NCI-H2227 (cell line): ENCODE measurements around the gene CMPK1.
"Not testable (repeated sequence)": the region's sequence is repeated elsewhere in the genome, so short reads cannot be mapped to it uniquely, and the experiment has no call there.

Experiments
- DNase-seq: peaks from one replicate; lab custom pipeline; 2025; ENCODE audit not compliant: unreplicated experiment; lab: John Stamatoyannopoulos, UW

CMPK1 gene, protein sequence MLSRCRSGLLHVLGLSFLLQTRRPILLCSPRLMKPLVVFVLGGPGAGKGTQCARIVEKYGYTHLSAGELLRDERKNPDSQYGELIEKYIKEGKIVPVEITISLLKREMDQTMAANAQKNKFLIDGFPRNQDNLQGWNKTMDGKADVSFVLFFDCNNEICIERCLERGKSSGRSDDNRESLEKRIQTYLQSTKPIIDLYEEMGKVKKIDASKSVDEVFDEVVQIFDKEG

GRCh38 chr1:47333578-47333921, at the start of gene CMPK1:
TSS of gene CMPK1 (plus strand) at chr1:47333790. CDS start at chr1:47333946, 156 bp downstream.
- DNase-seq: peak; percentile 93

GRCh38 chr1:47288116-47288515, 45.5 kb upstream of the CMPK1 start:
- not testable (repeated sequence) for DNase-seq

DNA sequence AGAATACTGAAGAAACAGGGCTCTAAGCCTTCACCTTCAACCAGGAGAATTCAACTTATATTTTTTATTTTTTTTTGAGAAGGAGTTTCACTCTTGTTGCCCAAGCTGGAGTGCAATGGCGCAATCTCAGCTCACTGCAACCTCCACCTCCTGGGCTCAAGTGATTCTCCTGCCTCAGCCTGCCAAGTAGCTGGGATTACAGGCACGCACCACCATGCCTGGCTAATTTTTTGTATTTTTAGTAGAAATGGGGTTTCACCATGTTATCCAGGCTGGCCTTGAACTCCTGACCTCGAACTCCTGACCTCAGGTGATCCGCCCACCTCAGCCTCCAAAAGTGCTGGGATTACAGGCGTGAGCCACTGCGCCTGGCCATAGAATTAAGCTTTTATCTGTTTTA, 38.7 kb upstream of the CMPK1 start:
- DNase-seq: not testable (repeated sequence)

DNA sequence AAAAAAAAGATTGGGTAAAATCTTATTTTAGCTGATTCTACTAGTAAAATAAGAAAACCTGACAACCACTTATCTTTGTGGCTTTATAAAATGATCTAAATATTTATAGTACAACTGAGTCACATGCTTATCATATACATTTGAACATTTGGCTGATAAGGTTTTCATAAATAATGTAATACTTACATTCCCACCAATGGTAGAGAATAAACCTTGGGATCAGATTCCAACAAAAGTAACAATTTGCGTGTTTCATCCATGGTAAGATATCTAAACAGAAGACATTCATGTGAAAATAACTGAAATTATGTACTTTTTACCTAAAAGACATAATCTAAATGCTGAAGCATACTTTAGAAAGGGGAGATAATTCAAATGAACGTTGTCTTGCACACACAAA, 38.0 kb upstream of the CMPK1 start:
- DNase-seq: no peak

DNA sequence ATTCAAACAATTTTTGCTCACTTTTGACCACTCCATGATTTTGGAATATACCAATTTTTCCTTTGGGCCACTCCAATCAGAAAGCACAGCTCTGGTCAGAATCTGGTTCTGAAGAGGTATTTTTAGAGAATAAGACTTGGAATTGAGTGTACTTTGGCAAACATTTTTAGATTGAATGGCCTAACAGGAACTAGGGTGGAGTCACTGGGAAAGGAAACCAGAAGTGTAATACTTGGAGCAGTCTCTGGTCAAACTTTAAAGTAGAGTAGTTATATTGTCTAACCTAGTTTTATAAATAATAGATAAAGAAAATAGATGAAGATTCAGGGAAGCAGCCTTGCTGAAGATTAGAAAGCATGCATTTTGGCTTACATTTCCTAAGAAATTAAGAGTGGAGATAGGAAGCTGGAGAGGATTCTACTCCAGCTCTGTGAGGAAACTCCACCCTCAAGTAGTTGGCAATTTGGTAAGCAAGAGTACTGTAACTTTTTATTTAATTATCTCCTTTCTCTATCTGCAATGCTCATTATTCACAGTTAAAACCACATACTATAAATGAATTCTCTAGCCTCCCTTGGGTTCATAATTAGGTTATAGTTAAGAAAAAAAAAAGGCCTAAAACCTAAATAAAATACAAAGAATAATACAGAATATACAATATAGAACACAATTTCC, 35.4 kb upstream of the CMPK1 start:
- no peak for DNase-seq

DNA sequence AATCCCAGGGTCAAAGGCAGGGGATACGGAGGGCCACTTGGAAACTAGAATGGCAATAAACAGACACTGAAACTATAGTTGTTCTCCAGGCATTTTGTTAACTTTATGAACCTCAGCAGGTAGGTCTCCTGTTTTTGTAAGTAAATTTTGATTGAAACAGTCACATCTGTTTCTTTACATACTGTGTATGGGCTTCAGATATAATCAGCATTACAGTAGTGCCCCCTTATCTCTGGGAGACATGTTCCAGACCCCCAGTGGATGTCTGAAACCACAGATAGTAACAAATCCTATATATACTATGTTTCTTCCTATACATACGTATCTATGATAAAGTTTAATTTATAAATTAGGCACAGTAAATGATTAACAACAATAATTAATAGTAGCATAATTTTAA, 31.1 kb upstream of the CMPK1 start:
- DNase-seq: no peak

DNA sequence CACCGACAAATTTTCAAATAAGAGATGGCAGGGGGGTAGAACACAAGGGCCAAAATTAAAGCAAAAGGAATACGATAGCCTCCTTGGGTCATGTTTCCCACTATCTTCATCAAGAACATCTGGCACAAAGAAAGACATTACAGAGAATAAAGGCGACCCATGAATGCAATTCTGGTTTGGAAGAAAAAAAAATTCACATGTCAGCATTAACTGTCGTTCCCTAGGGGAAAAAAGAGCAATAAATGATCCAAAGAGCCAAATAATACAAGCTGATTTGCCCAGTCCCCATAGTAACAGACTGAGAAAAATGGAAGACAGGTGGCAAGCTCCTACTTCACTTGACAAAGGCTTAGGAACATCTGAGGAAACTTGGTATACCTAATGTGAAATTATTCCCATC, 24.2 kb upstream of the CMPK1 start:
- DNase-seq: no peak

- DNase-seq: peak; percentile 99
These were observed 19.5 kb upstream of the CMPK1 start, which contains the start of gene STIL for GRCh38 chr1:47313915-47314664. TSS of gene STIL (minus strand) at chr1:47314147. CDS start at chr1:47310319, 3,828 bp downstream.

DNA sequence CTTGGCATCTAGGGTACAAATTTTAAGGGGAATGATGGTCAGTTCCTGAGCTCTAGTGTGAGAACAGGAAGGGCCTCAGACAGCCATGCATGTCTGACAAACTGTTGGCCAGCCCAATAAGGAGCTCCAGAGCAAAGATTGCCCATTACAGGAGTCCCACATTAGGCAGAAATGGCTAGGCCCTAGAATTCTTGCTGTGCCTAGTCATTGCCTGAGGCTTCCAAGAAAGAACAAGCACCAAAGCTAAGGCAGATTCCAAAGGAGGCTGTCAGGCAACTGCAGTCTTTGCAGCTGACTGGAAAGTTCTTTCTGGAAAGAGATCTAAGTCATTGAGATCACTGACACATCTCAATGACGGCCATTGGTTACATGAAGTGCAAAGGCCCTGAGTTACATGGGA, 15.7 kb upstream of the CMPK1 start:
- DNase-seq: no peak

DNA sequence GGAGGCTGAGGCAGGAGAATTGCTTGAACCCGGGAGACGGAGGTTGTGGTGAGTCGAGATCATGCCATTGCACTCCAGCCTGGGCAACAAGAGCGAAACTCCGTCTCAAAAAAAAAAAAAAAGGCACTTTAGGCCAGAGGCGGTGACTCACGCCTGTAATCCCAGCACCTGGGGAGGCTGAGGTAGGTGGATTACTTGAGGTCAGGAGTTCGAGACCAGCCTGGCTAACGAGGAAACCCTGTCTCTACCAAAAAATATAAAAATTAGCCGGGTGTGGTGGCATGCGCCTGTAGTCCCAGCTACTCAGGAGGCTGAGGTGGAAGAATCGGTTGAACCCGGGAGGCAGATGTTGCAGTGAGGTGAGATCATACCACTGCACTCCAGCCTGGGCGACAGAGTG, 13.6 kb upstream of the CMPK1 start:
- DNase-seq: not testable (repeated sequence)

DNA sequence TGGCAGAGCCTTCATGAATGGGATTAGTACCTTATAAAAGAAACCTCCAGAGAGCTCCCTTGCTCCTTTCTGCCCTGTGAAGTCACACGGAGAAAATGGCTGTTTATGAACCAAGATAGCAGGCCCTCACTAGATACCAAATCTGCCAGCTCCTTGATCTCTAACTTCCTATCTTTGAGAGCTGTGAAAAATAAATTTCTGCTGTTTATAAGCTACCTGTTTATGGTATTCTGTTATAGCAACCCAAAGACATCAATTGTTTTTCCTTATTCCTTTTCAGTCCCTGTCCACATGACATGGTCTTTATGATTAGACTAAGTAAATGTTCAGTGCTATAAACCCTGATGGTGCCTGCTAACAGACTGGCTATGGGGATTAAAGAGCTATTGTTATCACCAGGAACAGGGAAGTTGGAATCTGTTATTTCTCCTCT, 10.0 kb upstream of the CMPK1 start:
- no peak for DNase-seq

- DNase-seq: no peak
These were observed 8.9 kb upstream of the CMPK1 start for GRCh38 chr1:47324682-47325081.

DNA sequence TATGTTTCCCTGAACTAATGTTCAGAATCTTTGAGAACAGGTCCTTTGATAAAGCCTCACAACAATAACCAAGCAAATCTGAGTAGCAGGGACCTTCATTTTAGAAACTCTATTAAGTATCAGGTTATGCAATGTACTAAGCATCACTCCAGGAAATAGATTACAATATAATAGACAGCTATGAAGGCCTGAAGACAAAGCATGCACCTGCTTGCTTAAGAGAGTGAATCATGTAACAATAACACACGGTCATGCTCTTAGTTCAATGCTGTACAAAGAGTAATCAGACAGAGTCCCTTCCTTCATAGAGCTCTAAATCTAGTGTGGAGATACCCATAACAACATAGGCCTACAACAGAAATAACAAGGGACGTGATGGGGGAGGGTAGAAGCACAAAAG, 8.1 kb upstream of the CMPK1 start:
- no peak for DNase-seq

DNA sequence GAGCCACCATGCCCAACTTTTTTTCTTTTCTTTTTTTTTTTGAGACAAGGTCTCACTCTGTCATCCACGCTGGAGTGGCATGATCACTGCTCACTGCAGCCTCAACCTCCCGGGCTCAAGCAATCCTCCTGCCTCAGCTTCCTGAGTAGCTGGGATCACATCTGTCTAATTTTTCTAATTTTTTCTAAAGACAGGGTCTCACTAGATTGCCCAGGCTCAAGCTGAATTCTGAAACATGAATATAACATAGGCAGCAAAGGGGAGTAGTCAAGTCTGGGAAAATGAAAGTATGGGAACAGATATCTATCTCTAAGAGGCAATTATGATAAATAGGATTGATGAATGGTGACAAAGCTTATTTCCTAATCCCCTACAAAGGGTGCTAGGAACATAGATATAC, 7.3 kb upstream of the CMPK1 start:
- DNase-seq: no peak

- no peak for DNase-seq
These were observed 4.6 kb upstream of the CMPK1 start for GRCh38 chr1:47328992-47329391.

DNA sequence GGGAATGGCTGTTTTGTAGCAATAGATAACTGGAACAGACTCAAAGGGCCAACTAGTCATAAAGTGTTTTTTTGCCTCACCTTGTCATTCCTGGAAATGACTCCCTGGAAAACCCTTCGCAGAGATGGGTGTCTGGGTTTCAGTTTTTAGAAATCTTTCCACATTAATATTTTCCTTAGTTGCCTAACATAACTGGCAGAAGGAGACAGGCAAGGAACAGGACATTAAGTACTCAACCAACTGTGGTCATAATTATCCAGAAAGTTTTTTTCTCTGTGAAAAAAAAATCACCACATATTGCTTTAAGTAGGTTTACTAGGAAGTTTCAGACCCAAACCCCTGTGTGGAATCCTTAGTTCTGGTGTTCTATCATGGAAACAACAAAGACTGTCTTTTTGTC, 3.4 kb upstream of the CMPK1 start:
- no peak for DNase-seq

DNA sequence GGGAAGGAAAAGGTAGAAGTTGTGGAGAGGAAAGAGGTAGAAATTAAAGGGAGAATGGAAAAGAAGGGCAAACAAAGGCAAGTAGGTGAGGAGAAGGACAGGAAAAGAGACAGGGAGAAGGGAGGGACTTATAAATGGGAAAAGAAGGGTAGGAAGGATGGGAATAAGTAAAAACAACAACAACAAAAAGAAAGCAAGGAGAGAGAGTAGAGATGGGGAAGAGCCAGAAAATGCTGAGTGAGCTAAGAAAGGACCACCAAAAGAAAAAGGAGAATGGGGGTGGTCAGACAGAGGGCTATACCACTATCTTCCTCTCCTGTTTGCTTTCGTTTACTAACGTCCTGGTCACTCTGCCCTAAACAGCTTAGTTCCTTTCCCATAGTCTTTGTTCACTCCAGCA, 1.7 kb upstream of the CMPK1 start:
- no peak for DNase-seq

DNA sequence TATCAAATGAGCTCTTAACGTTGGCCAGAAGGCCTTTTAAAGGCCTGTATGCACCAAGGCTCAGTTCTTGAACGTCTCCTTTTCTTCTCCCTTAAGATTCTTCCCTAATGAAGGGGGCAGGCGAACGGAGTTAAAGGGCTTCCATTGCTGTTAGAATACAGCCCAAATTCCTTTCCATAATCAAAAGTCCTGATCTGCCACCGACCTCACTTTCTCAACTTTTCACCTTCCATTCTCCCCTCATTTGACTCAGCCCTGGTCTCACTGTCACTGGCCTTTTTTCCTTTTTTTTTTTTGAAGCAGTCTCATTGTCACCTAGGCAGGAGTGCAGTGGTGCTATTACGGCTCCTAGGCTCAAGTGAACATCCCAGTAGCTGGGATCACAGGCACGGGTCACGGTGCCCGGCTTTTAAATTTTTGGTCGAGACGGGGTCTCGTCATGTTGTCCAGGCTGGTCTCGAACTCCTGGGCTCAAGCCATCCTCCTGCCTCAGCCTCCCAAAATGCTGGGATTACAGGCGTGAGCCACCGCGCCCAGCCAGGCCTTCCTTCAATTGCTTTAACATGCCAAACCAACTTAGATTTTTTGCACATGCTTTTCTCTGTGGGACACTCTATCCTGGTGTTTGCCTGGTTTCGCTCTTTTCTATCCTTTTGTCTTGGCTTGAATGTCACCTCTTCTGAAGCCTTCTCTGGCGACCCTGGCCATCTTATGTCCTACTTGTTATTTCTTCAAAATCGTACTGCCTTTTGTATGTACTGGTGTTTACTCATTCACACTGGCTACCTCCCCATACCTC, 612 bp upstream of the CMPK1 start:
- no peak for DNase-seq

GRCh38 chr1:47333922-47334764, 553 bp downstream of the CMPK1 start:
- DNase-seq: peak; percentile 90

DNA sequence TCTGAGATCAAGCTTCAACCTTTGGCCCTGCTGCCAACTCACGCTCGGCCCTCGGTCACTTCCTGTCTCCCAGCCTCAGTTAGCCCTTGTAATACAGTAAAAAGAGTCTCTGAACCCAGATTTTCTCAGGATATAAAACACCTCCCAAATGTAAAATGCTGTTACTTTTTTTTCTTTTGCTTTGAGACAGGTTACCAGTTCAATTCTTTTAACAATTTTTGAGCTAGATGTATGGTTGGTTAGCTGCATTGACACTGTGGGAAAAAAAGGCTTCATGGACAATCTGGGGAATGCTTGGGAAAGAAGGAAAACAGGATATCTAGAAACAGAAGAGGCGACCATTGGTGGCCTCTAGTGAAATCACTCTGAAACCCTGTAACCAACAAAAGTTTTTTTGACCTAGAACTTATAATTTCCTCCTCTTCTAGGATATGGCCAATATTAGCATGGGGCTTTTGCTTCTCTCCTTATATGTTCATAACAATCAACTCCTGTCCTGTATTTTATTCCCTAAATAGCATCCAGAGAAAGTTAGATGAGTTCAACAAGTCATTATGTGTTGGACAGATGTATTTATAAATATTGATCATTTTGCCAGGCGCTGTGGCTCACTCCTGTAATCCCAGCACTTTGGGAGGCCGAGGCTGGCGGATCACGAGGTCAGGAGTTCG, 1.3 kb downstream of the CMPK1 start:
- DNase-seq: no peak
